Mucosa of stomach (tissue), 1 donor: ENCODE data around the gene SLC2A1.

ENCODE experiments used
- H3K27me3 ChIP-seq: one replicate; pipeline ENCODE4 v1.7.0; 2013; ENCODE audit warnings: mild to moderate bottlenecking, low read length; ENCODE audit not compliant: control insufficient read depth, insufficient read depth
- H3K36me3 ChIP-seq: one replicate; pipeline ENCODE4 v1.7.0; 2013; ENCODE audit warnings: low read length; ENCODE audit not compliant: control insufficient read depth, insufficient read depth
- H3K4me1 ChIP-seq: one replicate; pipeline ENCODE4 v1.7.0; 2013; ENCODE audit warnings: mild to moderate bottlenecking, low read length; ENCODE audit not compliant: control insufficient read depth, insufficient read depth
- H3K4me3 ChIP-seq: one replicate; pipeline ENCODE4 v1.7.0; 2013; ENCODE audit warnings: low read length
- H3K9ac ChIP-seq: one replicate; pipeline ENCODE4 v1.7.0; 2013; ENCODE audit warnings: mild to moderate bottlenecking, low read length, moderate library complexity
- H3K9me3 ChIP-seq: one replicate; pipeline ENCODE4 v1.7.0; 2013; ENCODE audit warnings: mild to moderate bottlenecking, low read length, moderate library complexity; ENCODE audit not compliant: control insufficient read depth
- donor health status: Pancreatic carcinoma.

The SLC2A1 gene

GRCh38 chr1:42993502-42994136 lies 35.0 kb upstream of the SLC2A1 start:
- no peak overlapping the region for H3K4me3 ChIP-seq
- H3K9ac ChIP-seq, result no peak overlapping the region
- H3K9me3 ChIP-seq, result no peaks in the 10 kb centered on the region
- H3K27me3 ChIP-seq, result no peaks in the 10 kb centered on the region
- no peaks in the 10 kb centered on the region for H3K36me3 ChIP-seq
- no peaks in the 10 kb centered on the region for H3K4me1 ChIP-seq

DNA sequence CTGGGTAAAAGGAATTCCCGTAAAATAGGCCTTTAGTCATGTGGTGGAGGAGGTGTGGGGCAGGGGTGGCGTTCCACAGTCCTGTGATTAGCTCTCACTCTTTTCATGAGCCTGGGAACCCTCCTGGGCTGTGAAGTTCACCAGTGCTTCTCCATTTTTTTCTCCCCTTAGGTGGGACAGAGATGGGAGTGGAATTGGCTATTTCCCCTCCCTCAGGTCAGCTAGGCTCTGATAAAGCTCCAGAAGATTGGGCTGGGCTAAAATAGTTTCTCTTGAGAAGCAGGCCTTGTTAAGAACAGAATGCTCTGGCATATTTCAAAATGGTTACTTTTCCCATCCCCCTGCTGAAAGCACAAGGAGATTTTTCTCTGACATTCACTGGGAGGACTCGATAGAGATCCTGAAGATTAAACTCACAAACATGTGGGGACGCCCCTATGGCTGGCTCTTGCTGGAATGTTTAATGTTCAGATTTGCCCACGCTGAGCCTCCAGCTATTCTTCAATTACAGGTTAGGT lies 33.4 kb upstream of the SLC2A1 start:
- no peaks in the 10 kb centered on the region for H3K36me3 ChIP-seq
- H3K9ac ChIP-seq, result no peak overlapping the region
- H3K4me1 ChIP-seq, result no peaks in the 10 kb centered on the region
- H3K27me3 ChIP-seq, result no peaks in the 10 kb centered on the region
- no peak overlapping the region for H3K4me3 ChIP-seq
- H3K9me3 ChIP-seq, result no peaks in the 10 kb centered on the region

DNA sequence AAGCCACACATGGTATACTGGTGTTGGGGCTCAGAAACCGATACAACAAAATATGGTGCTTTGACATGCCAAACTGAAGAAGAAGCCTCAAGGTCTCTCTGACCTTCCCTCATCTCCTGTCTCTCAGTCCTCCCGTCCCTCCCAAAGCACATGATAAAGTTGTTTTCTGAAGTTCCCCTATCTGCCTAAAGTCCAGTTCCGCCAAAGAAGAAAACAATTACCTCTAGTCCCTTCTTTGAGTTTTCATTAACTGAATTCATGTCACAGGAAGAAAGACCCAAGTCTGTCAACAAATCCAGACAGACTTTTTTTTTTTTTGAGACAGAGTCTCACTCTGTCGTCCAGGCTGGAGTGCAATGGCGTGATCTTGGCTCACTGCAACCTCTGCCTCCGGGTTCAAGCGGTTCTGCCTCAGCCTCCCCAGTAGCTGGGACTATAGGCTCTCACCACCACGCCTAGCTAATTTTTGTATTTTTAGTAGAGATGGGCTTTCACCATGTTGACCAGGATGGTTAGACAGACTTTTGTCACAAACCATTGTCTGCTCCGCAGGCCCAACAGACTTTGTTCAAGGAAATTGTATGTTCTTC lies 32.2 kb upstream of the SLC2A1 start:
- Histone ChIP-seq H3K9ac (no peak overlapping the region), H3K9me3 (no peaks in the 10 kb centered on the region), H3K36me3 (no peaks in the 10 kb centered on the region), H3K27me3 (no peaks in the 10 kb centered on the region), H3K4me1 (no peaks in the 10 kb centered on the region), H3K4me3 (no peak overlapping the region)

- H3K4me3 ChIP-seq, result no peak overlapping the region
- no peaks in the 10 kb centered on the region for H3K9me3 ChIP-seq
- no peaks in the 10 kb centered on the region for H3K36me3 ChIP-seq
- no peaks in the 10 kb centered on the region for H3K27me3 ChIP-seq
- H3K4me1 ChIP-seq, result peaks cover 5% of the 10 kb centered on the region
- H3K9ac ChIP-seq, result no peak overlapping the region
These were observed 25.0 kb upstream of the SLC2A1 start for GRCh38 chr1:42983693-42984092.

DNA sequence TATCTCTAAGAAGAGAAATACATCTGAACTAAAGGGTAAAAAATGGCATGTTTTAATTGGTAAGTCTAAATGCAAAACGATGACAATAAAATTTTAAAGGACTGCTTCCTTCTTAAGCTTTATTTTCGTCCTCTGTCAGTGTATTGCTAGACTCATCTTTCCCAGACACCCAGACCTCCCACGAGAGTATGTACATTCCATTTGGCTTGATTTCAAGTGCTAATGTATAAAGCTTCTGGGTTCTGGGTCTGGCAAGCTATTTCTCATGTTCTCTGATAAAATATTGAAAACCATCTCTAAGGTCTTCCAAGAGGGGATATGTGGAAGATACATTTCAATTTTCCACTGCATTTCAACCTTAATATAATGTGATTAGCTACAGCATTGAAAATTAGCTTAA lies 24.6 kb upstream of the SLC2A1 start:
- Histone ChIP-seq H3K36me3 (no peaks in the 10 kb centered on the region), H3K9ac (no peak overlapping the region), H3K9me3 (no peaks in the 10 kb centered on the region), H3K4me1 (peaks cover 5% of the 10 kb centered on the region), H3K27me3 (no peaks in the 10 kb centered on the region), H3K4me3 (no peak overlapping the region)

GRCh38 chr1:42982641-42983040 lies 24.0 kb upstream of the SLC2A1 start:
- Histone ChIP-seq H3K36me3 (no peaks in the 10 kb centered on the region), H3K9ac (no peak overlapping the region), H3K4me1 (peaks cover 5% of the 10 kb centered on the region), H3K4me3 (no peak overlapping the region), H3K9me3 (no peaks in the 10 kb centered on the region), H3K27me3 (no peaks in the 10 kb centered on the region)

GRCh38 chr1:42981871-42982270 lies 23.2 kb upstream of the SLC2A1 start:
- no peaks in the 10 kb centered on the region for H3K36me3 ChIP-seq
- H3K9ac ChIP-seq, result no peak overlapping the region
- no peak overlapping the region for H3K4me3 ChIP-seq
- H3K27me3 ChIP-seq, result no peaks in the 10 kb centered on the region
- H3K9me3 ChIP-seq, result no peaks in the 10 kb centered on the region
- H3K4me1 ChIP-seq, result peaks cover 5% of the 10 kb centered on the region

GRCh38 chr1:42981255-42981805 lies 22.7 kb upstream of the SLC2A1 start:
- H3K9ac ChIP-seq, result no peak overlapping the region
- no peaks in the 10 kb centered on the region for H3K9me3 ChIP-seq
- no peaks in the 10 kb centered on the region for H3K27me3 ChIP-seq
- H3K36me3 ChIP-seq, result no peaks in the 10 kb centered on the region
- no peak overlapping the region for H3K4me3 ChIP-seq
- H3K4me1 ChIP-seq, result peaks cover 5% of the 10 kb centered on the region

GRCh38 chr1:42979896-42980800 lies 21.5 kb upstream of the SLC2A1 start:
- Histone ChIP-seq H3K36me3 (no peaks in the 10 kb centered on the region), H3K4me1 (peaks cover 5% of the 10 kb centered on the region), H3K4me3 (no peak overlapping the region), H3K9ac (no peak overlapping the region), H3K9me3 (no peaks in the 10 kb centered on the region), H3K27me3 (no peaks in the 10 kb centered on the region)

DNA sequence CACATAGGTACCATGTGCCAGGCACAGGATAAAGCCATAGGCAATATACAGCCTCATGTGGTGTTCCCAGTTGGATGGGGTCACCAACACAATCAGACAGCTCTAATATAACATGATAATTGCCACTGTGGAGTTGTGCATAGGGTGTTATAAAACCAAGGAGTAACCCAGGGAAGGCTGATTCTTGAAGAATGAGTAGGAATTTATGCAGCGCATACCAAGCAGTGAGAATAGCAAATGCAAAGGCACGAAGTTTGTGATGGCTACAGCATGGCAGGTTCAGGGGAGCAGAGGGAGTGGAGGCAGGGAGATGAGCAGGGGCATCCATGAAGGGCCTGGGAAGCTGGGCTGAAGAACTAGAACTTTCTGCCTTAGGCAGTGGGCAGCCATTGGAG lies 20.4 kb upstream of the SLC2A1 start:
- Histone ChIP-seq H3K9ac (no peak overlapping the region), H3K4me3 (no peak overlapping the region), H3K9me3 (no peaks in the 10 kb centered on the region), H3K27me3 (no peaks in the 10 kb centered on the region), H3K4me1 (peaks cover 5% of the 10 kb centered on the region), H3K36me3 (no peaks in the 10 kb centered on the region)

- H3K27me3 ChIP-seq, result no peaks in the 10 kb centered on the region
- no peaks in the 10 kb centered on the region for H3K36me3 ChIP-seq
- no peak overlapping the region for H3K4me3 ChIP-seq
- H3K4me1 ChIP-seq, result peaks cover 5% of the 10 kb centered on the region
- H3K9me3 ChIP-seq, result no peaks in the 10 kb centered on the region
- no peak overlapping the region for H3K9ac ChIP-seq
These were observed 19.8 kb upstream of the SLC2A1 start for GRCh38 chr1:42978317-42979035.
